Activated CD8-positive, alpha-beta memory T cell treated with anti-CD3 and anti-CD28 coated beads, Interleukin-2, amount 50 U/mL, for 1 hour (primary cell): ENCODE results near the gene DAAM1.

Experiments
- DNase-seq: peaks from one replicate; pipeline ENCODE4 v3.0.0-alpha.2; 2020; ENCODE audit errors: extremely low read depth

Gene DAAM1

DNA sequence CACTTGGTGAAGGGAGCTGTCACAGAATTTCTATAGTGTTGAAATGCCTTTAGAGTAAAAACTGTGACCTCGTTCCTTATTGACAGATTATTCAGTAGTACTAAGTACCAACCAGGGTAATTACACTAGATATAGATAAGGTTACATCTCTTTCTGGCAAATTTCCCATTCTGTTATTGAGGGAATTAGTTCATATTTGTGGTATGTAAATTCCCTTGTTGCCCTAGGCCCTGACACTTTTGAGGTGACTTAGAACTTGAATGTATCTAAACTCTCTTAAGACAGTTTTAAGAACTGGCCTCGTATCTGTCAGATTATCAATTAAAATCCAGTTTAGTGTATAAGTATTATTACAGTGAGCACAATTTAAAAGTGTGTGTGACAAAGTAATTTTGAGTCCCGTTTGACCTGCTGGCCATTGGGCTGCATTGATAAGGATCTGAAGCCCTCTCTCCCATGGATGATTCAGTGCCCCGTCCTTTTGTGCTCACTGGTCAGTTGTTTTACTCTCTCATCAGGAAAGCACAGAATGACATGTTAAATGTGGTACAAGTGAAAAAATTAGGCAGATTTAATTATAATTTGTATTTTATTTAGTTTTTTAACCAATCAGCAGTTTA, 153.5 kb downstream of the DAAM1 start:
- no peak for DNase-seq

DNA sequence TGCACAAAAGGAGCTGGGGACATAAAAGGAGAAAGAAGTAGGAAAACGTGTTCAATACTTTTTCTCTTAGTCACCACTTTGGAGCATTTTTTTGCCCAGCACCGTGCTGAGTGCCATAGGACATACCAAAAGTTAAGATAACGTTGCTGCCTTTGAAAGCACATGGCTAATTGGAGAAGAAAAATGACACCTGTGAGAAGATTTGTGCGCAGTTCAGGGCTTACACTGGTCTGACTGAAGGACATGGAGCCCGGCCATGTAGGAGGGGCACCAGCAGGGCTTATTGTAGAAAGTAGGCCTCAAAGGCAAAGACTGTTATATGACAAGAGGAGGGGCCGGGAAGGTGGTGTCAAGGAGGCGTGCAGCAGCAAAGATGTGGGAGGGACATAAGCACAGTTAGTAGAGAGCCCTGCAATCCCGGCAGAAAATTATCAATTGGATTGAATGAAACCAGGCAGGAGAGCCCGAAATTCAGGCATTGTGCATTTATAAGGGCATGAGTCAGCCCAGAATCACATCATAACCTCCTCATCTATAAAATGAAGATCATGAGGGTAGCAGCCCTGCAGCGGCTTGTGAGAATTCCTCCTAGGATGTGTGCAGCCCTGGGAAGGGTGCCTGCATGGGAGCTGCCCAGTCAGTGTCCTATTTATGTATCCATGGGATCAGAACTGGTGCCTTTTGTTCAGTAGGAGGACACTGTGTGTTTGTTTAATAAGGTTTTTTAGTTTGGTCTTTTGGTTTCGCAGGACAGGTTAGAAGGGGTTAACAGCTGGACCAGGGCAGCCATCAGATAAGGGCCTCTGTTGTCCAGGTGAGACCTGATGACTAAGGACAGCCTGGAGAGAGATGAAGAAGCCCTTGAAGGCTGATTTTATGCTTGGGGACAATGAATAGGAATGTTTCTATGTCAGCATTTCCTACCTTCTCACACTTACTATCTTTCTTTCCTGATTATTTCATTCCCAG, 154.3 kb downstream of the DAAM1 start:
- DNase-seq: no peak

DNA sequence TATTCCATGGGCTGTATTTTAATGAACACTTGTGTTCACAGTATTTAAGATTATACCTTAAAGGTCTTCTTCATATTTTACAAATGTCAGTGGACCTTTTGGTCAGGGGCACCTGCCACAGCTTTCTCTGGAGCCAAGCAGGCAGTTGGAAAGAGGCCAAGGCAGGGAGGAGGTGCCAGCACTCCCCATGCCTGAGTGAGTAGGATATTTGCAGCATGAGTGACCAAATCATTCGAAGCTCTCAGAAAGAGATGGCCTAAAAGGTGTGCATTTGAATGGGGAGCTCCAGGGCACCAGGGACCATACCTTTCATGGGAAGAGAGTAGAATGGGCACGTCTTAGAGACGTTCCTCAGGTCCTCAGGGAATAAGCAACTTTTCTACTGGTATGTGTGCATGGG, 155.1 kb downstream of the DAAM1 start:
- no peak for DNase-seq

DNA sequence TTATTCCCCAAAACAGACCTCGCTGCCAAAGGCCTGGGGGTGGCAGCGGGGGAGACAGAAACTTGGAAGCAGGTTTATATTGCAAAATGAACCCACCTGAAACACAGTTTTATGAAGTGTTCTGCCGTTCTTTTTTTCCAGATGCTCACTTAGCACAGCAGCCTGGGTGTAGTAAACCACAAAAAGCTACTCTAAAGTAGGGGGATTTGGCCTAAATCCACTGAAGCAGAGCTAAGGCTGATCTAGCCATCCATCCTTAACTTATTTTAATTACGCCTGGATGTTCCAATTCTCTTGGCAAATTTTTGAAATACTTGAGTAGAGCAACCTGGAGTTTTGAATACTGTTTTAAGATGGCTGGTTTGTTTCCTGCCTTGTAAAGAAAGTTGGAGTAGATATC, 155.5 kb downstream of the DAAM1 start:
- no peak for DNase-seq

DNA sequence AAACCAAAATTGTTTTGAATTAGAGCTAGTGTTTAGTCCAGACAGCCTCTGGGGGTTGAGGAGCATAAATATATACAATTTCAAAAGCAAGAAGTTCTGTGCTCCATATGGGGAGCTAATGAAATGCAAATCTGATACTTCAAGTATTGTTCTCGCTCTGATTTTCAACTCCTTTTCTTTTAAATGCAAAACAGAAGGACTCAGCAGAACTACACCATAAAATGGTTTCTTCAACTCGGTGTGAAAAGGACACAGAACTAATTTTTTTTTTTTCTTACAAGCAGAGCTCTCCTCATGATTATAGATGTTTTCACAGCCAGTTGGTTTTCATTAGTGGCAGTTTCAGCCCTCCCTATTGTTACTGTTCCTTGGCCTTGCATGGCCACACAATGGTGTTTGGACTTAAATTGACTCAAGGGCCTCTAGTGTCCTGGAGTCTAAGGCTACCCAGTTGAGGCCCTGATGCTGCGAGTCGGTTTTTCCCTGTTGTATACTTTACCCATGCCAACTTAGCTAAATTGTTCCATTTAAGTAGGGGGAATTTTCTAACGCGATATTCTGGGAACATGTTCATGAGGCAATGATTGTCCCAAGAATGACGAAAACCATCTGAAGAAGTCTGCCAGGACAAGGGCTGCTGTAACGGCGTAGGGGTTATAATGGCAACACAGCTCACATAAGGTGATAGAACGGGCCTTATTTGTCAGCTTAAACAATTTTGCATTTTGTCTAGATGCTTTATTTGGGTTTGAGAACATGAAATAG, 156.4 kb downstream of the DAAM1 start:
- no peak for DNase-seq

DNA sequence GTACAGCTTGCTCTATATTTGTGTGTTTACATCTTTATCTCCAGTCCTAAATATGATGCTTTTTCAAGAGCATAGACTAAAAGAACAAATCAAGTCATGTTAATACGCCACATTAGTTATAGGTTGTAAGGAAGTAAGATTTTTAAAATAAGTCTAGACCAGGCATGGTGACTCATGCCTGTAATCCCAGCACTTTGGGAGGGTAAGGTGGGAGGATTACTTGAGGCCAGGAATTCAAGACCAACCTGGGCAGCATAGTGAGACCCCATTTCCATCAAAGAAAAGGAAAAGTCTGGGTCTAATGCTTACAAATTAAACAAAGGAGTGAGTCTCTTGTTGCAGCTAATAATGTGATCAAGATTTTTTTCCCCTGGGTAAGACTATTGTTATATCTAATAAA, 157.9 kb downstream of the DAAM1 start:
- DNase-seq: no peak

DNA sequence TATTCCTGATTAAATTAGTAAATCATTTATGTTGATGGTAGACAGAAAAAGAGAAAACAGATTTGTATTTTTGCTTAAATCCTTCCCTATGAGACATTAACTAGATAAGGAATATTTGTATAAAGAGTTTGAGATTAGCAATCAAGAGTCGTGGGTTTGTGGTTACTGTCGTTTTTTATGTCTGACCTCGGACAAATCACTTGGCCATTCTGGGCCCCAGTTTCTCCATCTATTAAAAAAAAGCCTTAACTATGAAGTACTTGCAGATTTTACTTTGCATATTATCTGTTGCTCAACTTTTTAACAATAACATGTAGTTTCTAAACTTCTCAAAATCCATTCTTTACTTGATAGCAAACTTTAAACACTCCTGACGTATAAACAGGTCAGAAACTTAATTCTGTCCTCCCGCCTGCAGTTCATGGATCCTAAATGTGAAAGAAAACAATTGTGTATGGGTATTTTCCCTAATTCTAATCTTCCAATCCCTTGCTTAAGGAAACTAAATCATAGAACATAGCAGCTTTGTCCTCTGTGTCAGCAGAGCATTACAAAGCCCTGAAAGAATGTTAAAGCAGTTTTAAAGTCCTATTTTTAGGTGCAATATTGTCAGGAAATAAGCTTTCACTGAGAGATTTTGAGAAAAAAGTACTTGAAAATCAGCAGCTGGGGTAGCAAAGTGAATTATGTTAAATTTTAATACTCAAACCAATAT, 158.5 kb downstream of the DAAM1 start:
- no peak for DNase-seq

DNA sequence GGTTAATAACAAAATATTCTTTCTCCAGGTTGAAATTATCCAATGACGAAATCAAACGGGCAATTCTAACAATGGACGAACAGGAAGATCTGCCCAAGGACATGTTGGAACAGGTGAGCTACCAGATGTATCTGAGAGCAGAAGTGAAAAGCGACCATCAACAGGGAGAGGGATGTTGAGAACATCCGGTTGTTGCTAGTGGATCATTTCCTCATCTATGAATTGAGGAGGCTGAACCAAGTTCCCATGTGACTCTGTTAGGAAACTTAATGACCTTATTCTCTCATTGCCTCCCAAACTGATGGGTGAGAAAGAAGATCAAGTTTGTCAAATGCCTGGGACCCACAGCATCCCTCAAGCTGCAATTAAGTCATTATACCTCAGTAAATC, 159.0 kb downstream of the DAAM1 start:
- DNase-seq: no peak

DNA sequence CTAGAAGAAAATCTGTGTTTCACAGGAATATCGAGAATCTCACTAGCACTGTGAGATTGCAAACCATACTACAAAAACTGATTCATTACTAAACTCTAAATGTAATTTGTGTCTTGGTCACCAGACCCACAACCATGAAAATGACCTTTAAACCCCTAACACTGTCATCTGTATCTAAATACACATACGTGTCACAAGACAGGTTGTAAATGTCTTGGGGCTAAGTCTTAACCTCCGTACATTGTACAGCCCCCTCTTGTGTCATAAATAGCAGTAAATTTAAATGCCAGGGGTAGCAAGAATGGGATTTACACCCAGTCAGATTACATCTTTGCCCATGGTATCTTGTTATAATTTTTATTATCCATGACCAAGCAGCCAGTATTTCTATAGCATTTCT, 159.4 kb downstream of the DAAM1 start:
- no peak for DNase-seq

DNA sequence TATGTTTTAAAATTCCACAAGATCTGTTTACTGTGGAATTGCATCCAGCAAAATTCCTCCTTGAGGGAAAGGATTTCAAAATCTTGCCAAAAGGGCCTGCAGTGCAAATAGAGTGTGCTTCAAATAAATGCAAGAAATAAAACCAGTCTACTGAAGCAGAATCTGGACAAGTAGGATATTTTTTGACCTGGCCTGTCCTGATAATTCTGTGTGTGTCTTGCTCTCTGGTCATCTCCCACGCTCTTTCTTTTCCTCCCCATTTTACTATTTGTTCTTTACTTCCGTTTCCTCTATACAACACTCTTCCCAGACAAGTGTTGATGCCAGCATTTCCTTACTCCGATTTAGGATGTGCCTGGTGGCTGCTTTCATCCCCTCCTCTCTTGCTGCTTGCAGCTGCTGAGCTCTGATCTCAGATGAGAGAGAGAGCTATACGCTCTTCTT, 160.8 kb downstream of the DAAM1 start:
- DNase-seq: no peak

DNA sequence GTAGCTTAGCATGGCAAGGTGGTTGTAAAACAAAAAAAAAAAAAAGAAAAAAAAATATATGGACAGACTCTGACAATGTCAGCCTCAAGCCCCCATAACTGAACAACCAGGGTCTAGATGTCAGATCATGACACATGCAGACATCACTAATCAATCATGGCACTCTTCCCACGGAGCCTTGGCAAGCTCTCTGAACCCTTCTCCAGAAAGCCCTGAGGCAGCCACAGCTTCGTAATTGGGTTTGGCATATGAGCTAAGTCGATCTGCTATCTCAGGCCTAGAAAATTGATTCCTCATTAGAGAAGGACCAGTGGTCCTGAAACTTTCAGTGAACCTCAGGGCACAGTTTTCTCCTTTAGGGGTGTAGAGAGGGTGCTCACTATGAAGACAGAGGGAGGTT, 164.5 kb downstream of the DAAM1 start:
- DNase-seq: no peak

DNA sequence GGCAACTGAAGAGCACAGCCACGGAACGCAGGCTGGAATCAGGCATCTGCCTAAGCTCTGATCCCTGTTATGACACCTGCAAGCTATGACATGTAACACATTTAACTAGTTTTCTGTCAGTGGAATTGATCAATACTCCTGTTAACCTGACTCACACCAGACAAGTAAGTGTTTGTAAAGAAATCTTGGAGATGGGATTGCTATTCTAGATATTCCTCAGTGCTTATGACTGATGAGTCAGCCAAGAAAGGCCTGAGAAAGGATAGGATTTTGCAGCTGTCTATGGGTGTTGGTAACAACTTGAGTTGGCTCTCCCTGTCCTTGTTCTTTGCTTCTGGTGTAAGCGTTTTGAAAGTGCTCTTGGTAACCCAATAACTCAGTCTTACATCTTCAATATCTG, 166.2 kb downstream of the DAAM1 start:
- no peak for DNase-seq

DNA sequence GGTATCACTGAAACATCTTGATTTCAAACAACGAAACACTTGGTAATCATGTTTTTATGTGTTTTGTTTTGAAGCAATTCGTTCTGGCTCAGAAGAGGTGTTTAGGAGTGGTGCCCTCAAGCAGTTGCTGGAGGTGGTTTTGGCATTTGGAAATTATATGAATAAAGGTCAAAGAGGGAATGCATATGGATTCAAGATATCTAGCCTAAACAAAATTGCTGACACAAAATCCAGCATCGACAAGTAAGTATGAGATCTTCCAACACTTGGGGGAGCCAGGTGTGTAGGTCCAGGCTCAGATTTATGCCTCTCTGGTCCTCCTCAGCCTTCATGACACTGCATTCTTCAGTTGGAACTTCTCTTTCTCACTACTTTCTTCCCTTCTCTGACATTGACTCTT, 166.6 kb downstream of the DAAM1 start:
- DNase-seq: no peak

DNA sequence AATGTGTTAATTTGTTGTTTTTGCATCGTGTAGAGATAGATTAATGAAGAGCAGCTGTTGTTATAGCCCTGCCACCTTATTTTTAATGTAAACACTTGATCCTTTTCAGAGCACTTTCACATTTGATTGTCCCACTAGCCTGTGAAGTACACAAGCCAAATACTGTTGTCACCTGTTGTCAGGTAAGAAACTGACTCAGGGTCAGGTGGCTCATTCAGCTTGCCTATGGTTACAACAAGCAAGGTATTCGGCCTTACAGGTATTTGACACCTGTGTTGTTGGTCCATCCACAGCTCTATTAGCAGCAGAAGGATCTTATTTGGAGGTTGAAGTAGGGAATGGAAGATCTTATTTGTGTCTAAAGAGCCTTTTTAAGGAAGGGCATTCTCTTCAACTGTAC, 167.8 kb downstream of the DAAM1 start:
- no peak for DNase-seq

DNA sequence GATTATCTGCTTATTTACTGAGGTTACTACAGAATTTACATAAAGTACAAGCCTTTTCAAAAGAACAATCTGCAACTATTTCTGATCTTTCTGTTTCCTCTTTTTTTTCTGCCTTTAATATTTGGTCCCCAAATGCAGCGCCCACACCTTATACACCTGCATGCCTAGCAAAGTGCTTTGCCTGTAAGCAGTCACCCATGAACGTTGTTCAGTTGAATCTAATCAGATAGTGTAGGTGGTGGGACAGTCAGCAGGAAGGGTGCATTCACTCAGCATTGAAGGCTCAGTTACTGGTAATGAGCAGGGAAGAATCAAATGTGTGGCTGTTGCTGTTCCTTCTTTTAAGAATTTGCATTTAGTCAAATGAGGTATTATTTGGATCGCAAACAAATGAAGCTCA, 168.3 kb downstream of the DAAM1 start:
- DNase-seq: no peak

DNA sequence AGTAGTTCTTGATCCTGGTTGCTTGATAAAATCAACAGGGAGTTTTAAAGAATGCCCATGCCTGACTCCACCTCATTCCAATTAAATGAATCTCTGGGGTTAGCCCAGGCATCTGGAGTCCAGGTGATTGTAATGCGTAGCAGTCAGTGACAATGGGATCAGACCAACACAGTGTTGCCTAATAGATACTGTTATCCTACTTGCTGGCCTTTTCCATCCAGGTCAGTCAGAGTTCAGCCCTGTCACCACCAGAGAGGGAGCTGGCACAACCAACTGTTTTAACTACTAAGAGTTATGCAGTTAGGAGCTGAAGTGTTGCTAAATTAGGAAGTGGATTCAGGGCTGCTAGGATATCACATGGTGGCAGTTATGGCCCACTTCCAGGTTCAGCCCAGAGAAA, 169.6 kb downstream of the DAAM1 start:
- no peak for DNase-seq

DNA sequence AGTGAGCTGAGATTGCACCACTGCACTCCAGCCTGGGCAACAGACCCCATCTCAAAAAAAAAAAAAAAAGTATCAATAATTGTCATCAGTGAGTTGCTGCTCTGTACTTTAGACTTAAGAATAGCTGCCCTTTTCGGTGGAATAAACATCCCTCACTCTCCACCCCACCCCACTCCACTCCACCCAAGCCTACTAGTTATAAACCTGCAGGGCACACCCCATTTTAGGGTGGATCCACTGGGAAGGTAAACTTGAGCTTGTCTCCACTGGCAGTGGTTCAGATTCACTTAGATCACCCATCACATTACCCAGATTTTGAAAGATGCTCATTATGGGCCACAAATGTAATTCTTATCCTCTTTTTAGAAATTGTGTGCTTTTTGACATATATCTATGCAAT, 170.3 kb downstream of the DAAM1 start:
- no peak for DNase-seq

DNA sequence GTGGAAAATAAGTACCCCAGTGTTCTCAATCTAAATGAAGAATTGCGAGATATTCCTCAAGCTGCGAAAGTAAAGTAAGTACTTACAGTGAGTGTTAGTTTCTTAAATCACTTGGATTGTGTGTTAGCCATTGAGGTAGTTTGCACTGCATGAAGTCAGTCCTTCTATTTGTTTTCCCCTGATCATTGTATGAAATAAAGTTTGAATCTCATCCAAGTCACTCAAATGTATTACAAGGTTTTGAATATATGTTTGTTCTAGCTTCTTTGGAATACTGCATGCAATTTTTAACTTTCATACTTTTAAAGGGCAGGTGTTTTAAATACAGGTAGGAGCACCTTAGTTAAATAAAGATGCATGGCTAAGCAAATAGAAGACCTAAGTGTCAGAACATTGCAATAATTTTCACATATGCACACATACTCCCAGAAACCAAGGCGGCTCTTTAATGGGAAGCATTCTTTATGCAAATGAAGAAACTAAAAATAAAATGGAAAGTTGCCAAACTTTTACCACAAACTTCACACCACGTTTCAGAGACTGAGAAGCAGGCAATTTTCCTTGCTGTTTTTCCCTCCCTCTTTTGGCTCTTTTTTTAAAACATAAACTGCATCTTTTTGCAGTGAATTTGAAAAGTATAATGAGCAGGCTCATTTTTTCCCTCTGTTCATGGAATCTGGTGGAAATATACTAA, 171.1 kb downstream of the DAAM1 start:
- no peak for DNase-seq

DNA sequence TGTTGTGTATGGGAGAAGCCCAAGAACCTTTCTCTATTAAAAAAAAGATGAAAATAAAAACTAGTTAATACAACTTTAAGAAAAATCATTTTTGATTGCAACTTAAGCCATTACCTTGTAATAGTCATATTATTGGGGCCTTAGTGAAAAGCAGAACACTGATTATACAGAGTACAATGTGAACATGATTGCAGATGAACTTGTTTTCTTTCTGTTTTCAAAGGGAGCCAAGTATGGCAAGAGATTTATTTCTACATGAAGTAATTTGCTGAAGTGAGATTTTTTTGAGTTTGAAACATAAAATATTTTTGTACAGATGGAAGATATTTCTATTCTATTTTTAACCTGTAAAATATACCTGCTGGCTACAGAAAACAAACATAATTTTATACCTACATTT, 171.8 kb downstream of the DAAM1 start:
- no peak for DNase-seq

DNA sequence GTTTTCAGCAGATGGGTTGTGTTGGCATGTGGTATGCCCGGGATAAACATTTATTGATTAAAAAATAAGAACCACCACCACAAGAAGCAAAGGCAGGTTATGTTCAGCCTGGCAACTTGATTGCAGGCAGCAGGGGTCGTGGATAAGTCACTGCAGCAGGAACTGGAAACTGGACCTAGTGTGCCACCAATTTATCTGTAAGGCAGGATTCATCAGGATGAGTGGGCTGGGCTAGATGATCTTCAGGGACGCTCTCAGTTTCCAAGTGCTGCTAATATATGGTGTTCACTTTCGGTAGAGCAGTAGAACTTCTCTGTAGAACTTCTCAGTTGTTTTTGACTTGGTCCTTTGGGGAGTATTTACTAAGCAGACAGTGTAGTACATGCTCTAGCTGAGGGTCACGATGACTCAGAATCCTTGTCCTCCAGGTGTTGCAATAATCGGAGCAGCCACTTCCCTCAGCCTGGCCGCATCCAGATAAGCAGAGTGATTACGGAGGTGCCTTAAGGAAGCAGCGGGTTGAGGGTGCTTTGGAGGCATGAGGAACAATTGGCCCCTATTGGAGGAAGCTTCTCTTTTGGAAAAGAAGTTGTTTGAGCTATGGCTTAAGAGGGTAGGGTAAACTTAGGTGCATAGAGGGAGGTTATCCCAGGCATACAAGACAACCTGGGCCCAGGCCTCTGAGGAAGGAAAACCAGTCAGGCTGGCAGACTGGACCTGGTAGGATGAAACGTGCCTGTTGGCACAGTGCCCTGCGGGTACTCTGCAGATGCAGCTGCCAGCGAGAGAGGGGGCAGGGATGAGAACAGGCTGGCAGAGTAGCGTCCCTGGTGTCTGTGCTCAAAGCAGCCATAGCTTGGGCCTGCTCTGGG, 172.7 kb downstream of the DAAM1 start:
- DNase-seq: no peak
